GM23338 (cell line): ENCODE measurements around the gene NCDN. TPM values are rescaled to one million over a fixed set of nuclear protein-coding genes. Genes with fewer than 3 reads are reported as not detected.
"Not testable (repeated sequence)": the region's sequence is repeated elsewhere in the genome, so short reads cannot be mapped to it uniquely, and the experiment has no call there.

Experiments used
- ATAC-seq: fragments of 200-7000 bp; cut with Tn5 transposase; 3 replicates; pipeline ENCODE4 v1.9.1; 2020
- DNase-seq: peaks from one replicate; pipeline ENCODE4 v3.0.0-alpha.2; 2015; ENCODE audit warnings: low spot score
- H2AFZ ChIP-seq: fragments of 200-600 bp; sonication (generic); 2 replicates; pipeline ENCODE4 v1.8.0; 2016; ENCODE audit warnings: antibody characterized with exemption, mild to moderate bottlenecking, moderate library complexity
- H3F3A ChIP-seq: fragments of 200-600 bp; sonication (generic); replicated peaks from 2 replicates; pipeline ENCODE4 v1.8.0; 2017; ENCODE audit warnings: antibody characterized with exemption, mixed run types, low read depth
- H3K27ac ChIP-seq: fragments of 200-600 bp; sonication (generic); 2 replicates; pipeline ENCODE4 v1.6.1; 2016; ENCODE audit warnings: low read depth
- H3K27me3 ChIP-seq: fragments of 200-600 bp; sonication (generic); 2 replicates; pipeline ENCODE4 v1.8.0; 2016; ENCODE audit warnings: mild to moderate bottlenecking, mixed run types, moderate library complexity; ENCODE audit not compliant: insufficient read depth
- H3K36me3 ChIP-seq: fragments of 200-600 bp; sonication (generic); 2 replicates; pipeline ENCODE4 v1.8.0; 2016; ENCODE audit warnings: mild to moderate bottlenecking; ENCODE audit not compliant: insufficient read depth
- H3K4me1 ChIP-seq: fragments of 200-600 bp; sonication (generic); 2 replicates; pipeline ENCODE4 v1.8.0; 2016; ENCODE audit warnings: mild to moderate bottlenecking, moderate library complexity; ENCODE audit not compliant: insufficient read depth
- H3K4me2 ChIP-seq: fragments of 200-600 bp; sonication (generic); 2 replicates; pipeline ENCODE4 v1.7.1; 2017; ENCODE audit warnings: mixed run types
- H3K4me3 ChIP-seq: fragments of 200-600 bp; sonication (generic); 2 replicates; pipeline ENCODE4 v1.6.1; 2016; ENCODE audit warnings: mixed run types
- H3K79me2 ChIP-seq: fragments of 200-600 bp; sonication (generic); replicated peaks from 2 replicates; pipeline ENCODE4 v1.8.0; 2017; ENCODE audit warnings: mild to moderate bottlenecking; ENCODE audit not compliant: insufficient read depth
- H3K9me2 ChIP-seq: fragments of 200-600 bp; sonication (generic); 2 replicates; pipeline ENCODE4 v1.8.0; 2017; ENCODE audit not compliant: insufficient read depth
- H4K20me1 ChIP-seq: fragments of 200-600 bp; sonication (generic); replicated peaks from 2 replicates; pipeline ENCODE4 v1.8.0; 2017; ENCODE audit warnings: mild to moderate bottlenecking; ENCODE audit not compliant: insufficient read depth
- H3K27ac Mint-ChIP-seq: 2 replicates; pipeline ENCODE4 v1.8.0; 2020; ENCODE audit warnings: inconsistent platforms, mild to moderate bottlenecking, moderate library complexity, mixed read lengths
- H3K27me3 Mint-ChIP-seq: 3 replicates; pipeline ENCODE4 v1.8.0; 2022; ENCODE audit warnings: low read depth, mild to moderate bottlenecking, moderate library complexity, mixed read lengths, inconsistent platforms; ENCODE audit not compliant: insufficient read depth, poor library complexity
- H3K36me3 Mint-ChIP-seq: 3 replicates; pipeline ENCODE4 v1.8.0; 2021; ENCODE audit warnings: low read depth, mild to moderate bottlenecking, inconsistent platforms, moderate library complexity, mixed read lengths
- H3K4me1 Mint-ChIP-seq: 3 replicates; pipeline ENCODE4 v1.8.0; 2020; ENCODE audit warnings: mild to moderate bottlenecking, inconsistent platforms, mixed read lengths
- H3K4me3 Mint-ChIP-seq: 3 replicates; pipeline ENCODE4 v1.8.0; 2021; ENCODE audit warnings: moderate library complexity, mild to moderate bottlenecking, inconsistent platforms, mixed read lengths
- H3K9me3 Mint-ChIP-seq: 3 replicates; pipeline ENCODE4 v1.8.0; 2020; ENCODE audit warnings: moderate library complexity, mild to moderate bottlenecking, inconsistent platforms, mixed read lengths
- JUNB ChIP-seq: IDR thresholded peaks from one replicate; pipeline ENCODE4 v1.6.1; 2016; ENCODE audit warnings: antibody characterized with exemption; ENCODE audit not compliant: unreplicated experiment
- NANOG ChIP-seq: IDR thresholded peaks from 2 replicates; pipeline ENCODE4 v1.6.1; 2016; ENCODE audit warnings: antibody characterized with exemption, borderline replicate concordance
- POLR2AphosphoS5 ChIP-seq: IDR thresholded peaks from 2 replicates; pipeline ENCODE4 v1.6.1; 2016; ENCODE audit warnings: antibody characterized with exemption, low read depth
- STAT1 ChIP-seq: IDR thresholded peaks from one replicate; pipeline ENCODE4 v1.6.1; 2016; ENCODE audit warnings: antibody characterized with exemption; ENCODE audit not compliant: unreplicated experiment
- ZNF331 ChIP-seq: fragments of 250-450 bp; sonication (Bioruptor Pico); IDR thresholded peaks from 2 replicates; pipeline ENCODE4 v1.5.0; 2020; ENCODE audit warnings: low read depth, mild to moderate bottlenecking, moderate library complexity
- polyA plus RNA-seq: library from polyadenylated mRNA; unstranded; fragments of >200 nt; fragmentation: Nextera tagmentation; extraction: Ambion mirVana; gene quantifications from 2 replicates; pipeline ENCODE4 v1.2.1, GENCODE V29; 2016
- total RNA-seq: library from RNA; depleted of rRNA; stranded (reverse); fragments of >200 nt; shearing (Covaris generic); gene quantifications from 2 replicates; pipeline ENCODE4 v1.2.3, GENCODE V29; 2014
- TF ChIP-seq, protein P1 (sequence below), 2 experiments: fragments of 200-600 bp in 1 of 2; sonication (generic) in 1 of 2; conservative IDR thresholded peaks; 2 replicates each; pipeline versions ENCODE4 v1.5.1 to v1.6.1; 2016 to 2017; ENCODE audit warnings: antibody characterized with exemption in 2 of 2, low read depth in 2 of 2, mild to moderate bottlenecking in 2 of 2, moderate library complexity in 1 of 2
- TF ChIP-seq, protein P2 (sequence below): fragments of 250-450 bp; sonication (Bioruptor Pico); IDR thresholded peaks from 2 replicates; pipeline ENCODE4 v1.5.0; 2020; ENCODE audit warnings: mild to moderate bottlenecking, moderate library complexity
- TF ChIP-seq, protein P3 (sequence below): IDR thresholded peaks from 2 replicates; pipeline ENCODE4 v1.6.1; 2016; ENCODE audit warnings: antibody characterized with exemption

Gene NCDN
- total and polyA plus RNA-seq, 2 experiments from 2014 or later, result 13.2 to 44.2 TPM

DNA sequence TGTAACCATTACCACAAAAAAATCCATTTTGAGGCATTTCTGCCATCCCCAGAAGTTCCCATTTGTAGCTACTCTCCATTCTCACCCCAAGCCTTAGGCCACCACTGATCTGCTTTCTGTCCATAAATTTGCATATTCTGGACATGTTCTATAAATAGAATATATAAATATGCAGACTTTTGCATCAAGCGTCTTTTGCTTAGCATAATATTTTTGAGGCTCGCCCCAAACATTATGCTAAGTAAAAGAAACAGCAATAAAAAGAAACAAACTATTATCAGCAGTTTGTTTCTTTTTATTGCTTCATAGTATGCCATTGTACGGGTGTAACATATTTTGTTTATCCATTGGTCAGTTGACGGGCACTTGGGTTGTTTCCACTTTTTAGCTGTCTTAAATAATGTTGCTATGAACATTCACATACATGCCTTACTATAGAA is 23.4 kb downstream of the NCDN start (continued):
- TF ChIP-seq, protein P1, sequence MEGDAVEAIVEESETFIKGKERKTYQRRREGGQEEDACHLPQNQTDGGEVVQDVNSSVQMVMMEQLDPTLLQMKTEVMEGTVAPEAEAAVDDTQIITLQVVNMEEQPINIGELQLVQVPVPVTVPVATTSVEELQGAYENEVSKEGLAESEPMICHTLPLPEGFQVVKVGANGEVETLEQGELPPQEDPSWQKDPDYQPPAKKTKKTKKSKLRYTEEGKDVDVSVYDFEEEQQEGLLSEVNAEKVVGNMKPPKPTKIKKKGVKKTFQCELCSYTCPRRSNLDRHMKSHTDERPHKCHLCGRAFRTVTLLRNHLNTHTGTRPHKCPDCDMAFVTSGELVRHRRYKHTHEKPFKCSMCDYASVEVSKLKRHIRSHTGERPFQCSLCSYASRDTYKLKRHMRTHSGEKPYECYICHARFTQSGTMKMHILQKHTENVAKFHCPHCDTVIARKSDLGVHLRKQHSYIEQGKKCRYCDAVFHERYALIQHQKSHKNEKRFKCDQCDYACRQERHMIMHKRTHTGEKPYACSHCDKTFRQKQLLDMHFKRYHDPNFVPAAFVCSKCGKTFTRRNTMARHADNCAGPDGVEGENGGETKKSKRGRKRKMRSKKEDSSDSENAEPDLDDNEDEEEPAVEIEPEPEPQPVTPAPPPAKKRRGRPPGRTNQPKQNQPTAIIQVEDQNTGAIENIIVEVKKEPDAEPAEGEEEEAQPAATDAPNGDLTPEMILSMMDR (conservative IDR thresholded peaks at IDR 0.05; ENCODE audit: low read depth in 2 of 2), result no peak

DNA sequence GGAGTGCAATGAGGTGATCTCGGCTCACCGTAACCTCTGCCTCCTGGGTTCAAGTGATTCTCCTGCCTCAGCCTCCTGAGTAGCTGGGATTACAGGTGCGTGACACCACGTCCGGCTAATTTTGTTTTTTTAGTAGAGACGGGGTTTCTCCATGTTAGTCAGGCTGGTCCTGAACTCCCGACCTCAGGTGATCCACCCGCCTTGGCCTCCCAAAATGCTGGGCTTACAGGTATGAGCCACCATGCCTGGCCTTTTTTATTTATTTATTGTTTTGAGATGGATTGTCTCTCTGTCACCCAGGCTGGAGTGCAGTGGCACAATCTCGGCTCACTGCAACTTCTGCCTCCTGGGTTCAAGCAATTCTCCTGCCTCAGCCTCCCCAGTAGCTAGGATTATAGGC is 24.0 kb downstream of the NCDN start:
- not testable (repeated sequence) for H3K9me2 ChIP-seq, H3K4me3 ChIP-seq, H3K4me3 Mint-ChIP-seq, H3K4me1 Mint-ChIP-seq, DNase-seq, H4K20me1 ChIP-seq, H3K4me2 ChIP-seq, H3K27ac Mint-ChIP-seq, H3K36me3 ChIP-seq, H2AFZ ChIP-seq, H3K27ac ChIP-seq, H3F3A ChIP-seq, ATAC-seq, H3K36me3 Mint-ChIP-seq, H3K9me3 Mint-ChIP-seq, H3K79me2 ChIP-seq
- peaks cover 10% of the 10 kb centered on the region for H3K4me1 ChIP-seq
- peaks cover 35% of the 10 kb centered on the region for H3K27me3 ChIP-seq
- peaks cover 37% of the 10 kb centered on the region for H3K27me3 Mint-ChIP-seq

DNA sequence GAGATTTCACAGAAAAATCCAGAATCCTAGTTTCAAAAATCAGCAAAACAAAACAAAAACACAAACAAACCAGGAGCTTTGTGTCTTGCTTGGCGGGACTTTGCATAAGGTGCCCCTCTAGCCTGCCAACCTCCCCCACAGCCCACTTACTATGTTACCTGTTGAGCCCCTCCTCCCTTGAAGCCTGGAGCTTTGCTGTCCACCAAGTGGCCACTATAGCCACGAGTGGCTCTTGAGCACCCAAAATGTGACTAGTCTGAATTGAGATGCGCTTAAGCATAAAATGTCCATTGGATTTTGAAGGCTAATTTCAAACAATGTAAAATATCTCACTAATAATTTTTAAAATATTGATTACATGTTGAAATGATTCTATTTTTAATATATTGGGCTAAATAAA is 27.7 kb downstream of the NCDN start:
- no peak overlapping the region for H3K27ac ChIP-seq
- H2AFZ ChIP-seq, result no peak overlapping the region
- H3K4me2 ChIP-seq, result no peak overlapping the region
- DNase-seq (no peak), ATAC-seq (no peak)
- H3F3A ChIP-seq, result no peaks in the 10 kb centered on the region
- Mint-ChIP-seq H3K27ac (no peak overlapping the region), H3K4me1 (peaks cover 7% of the 10 kb centered on the region; the same call in 2 of the 3 replicates), H3K36me3 (no peaks in the 10 kb centered on the region), H3K27me3 (peaks cover 5% of the 10 kb centered on the region), H3K4me3 (no peak overlapping the region), H3K9me3 (no peaks in the 10 kb centered on the region)
- H3K4me1 ChIP-seq, result no peaks in the 10 kb centered on the region
- H3K9me2 ChIP-seq, result no peaks in the 10 kb centered on the region
- H3K79me2 ChIP-seq, result no peaks in the 10 kb centered on the region
- H3K36me3 ChIP-seq, result no peaks in the 10 kb centered on the region
- no peaks in the 10 kb centered on the region for H4K20me1 ChIP-seq
- no peak overlapping the region for H3K4me3 ChIP-seq
- no peaks in the 10 kb centered on the region; the same call in 1 of the 2 replicates for H3K27me3 ChIP-seq
- TF ChIP-seq, protein P2, sequence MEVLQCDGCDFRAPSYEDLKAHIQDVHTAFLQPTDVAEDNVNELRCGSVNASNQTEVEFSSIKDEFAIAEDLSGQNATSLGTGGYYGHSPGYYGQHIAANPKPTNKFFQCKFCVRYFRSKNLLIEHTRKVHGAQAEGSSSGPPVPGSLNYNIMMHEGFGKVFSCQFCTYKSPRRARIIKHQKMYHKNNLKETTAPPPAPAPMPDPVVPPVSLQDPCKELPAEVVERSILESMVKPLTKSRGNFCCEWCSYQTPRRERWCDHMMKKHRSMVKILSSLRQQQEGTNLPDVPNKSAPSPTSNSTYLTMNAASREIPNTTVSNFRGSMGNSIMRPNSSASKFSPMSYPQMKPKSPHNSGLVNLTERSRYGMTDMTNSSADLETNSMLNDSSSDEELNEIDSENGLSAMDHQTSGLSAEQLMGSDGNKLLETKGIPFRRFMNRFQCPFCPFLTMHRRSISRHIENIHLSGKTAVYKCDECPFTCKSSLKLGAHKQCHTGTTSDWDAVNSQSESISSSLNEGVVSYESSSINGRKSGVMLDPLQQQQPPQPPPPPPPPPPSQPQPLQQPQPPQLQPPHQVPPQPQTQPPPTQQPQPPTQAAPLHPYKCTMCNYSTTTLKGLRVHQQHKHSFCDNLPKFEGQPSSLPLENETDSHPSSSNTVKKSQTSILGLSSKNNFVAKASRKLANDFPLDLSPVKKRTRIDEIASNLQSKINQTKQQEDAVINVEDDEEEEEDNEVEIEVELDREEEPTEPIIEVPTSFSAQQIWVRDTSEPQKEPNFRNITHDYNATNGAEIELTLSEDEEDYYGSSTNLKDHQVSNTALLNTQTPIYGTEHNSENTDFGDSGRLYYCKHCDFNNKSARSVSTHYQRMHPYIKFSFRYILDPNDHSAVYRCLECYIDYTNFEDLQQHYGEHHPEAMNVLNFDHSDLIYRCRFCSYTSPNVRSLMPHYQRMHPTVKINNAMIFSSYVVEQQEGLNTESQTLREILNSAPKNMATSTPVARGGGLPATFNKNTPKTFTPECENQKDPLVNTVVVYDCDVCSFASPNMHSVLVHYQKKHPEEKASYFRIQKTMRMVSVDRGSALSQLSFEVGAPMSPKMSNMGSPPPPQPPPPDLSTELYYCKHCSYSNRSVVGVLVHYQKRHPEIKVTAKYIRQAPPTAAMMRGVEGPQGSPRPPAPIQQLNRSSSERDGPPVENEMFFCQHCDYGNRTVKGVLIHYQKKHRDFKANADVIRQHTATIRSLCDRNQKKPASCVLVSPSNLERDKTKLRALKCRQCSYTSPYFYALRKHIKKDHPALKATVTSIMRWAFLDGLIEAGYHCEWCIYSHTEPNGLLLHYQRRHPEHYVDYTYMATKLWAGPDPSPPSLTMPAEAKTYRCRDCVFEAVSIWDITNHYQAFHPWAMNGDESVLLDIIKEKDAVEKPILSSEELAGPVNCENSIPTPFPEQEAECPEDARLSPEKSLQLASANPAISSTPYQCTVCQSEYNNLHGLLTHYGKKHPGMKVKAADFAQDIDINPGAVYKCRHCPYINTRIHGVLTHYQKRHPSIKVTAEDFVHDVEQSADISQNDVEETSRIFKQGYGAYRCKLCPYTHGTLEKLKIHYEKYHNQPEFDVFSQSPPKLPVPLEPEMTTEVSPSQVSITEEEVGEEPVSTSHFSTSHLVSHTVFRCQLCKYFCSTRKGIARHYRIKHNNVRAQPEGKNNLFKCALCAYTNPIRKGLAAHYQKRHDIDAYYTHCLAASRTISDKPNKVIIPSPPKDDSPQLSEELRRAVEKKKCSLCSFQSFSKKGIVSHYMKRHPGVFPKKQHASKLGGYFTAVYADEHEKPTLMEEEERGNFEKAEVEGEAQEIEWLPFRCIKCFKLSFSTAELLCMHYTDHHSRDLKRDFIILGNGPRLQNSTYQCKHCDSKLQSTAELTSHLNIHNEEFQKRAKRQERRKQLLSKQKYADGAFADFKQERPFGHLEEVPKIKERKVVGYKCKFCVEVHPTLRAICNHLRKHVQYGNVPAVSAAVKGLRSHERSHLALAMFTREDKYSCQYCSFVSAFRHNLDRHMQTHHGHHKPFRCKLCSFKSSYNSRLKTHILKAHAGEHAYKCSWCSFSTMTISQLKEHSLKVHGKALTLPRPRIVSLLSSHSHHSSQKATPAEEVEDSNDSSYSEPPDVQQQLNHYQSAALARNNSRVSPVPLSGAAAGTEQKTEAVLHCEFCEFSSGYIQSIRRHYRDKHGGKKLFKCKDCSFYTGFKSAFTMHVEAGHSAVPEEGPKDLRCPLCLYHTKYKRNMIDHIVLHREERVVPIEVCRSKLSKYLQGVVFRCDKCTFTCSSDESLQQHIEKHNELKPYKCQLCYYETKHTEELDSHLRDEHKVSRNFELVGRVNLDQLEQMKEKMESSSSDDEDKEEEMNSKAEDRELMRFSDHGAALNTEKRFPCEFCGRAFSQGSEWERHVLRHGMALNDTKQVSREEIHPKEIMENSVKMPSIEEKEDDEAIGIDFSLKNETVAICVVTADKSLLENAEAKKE (CRISPR knock-in tag), result no peak
- TF ChIP-seq JUNB (no peak), POLR2AphosphoS5 (no peak), ZNF331 (CRISPR knock-in tag) (no peak), STAT1 (no peak), NANOG (no peak)
- TF ChIP-seq, protein P1 (conservative IDR thresholded peaks at IDR 0.05; ENCODE audit: low read depth in 2 of 2), result no peak
- TF ChIP-seq, protein P3, sequence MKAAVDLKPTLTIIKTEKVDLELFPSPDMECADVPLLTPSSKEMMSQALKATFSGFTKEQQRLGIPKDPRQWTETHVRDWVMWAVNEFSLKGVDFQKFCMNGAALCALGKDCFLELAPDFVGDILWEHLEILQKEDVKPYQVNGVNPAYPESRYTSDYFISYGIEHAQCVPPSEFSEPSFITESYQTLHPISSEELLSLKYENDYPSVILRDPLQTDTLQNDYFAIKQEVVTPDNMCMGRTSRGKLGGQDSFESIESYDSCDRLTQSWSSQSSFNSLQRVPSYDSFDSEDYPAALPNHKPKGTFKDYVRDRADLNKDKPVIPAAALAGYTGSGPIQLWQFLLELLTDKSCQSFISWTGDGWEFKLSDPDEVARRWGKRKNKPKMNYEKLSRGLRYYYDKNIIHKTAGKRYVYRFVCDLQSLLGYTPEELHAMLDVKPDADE, result no peak
